GM12878 (cell line): ENCODE data around the gene GAGE1. TPM values are rescaled to one million over a fixed set of nuclear protein-coding genes. Genes with fewer than 3 reads are reported as not detected.

Experiments used
- ATAC-seq: fragments of 200-7000 bp; cut with Tn5 transposase; 3 replicates; pipeline ENCODE4 v1.9.1; 2020; ENCODE audit warnings: mild to moderate bottlenecking, moderate library complexity
- BruUV-seq: library from RNA; stranded (reverse); fragments of 400-500 nt; replicated peaks from 2 replicates; lab custom pipeline; 2021; lab: Mats Ljungman, UMichigan
- CTCF ChIA-PET: fragments of 300-600 bp; sonication (Branson Sonifier 250); formaldehyde crosslinking; extraction: SDS; loops from one replicate; lab custom pipeline; 2021; ENCODE audit warnings: inconsistent platforms; lab: Yijun Ruan, JAX
- POLR2A ChIA-PET: fragments of 350-600 bp; formaldehyde crosslinking; extraction: SDS; loops from one replicate; lab custom pipeline; 2021; ENCODE audit warnings: inconsistent platforms; lab: Charles Lee
- RAD21 ChIA-PET: fragments of 300-600 bp; sonication (Branson Sonifier 250); formaldehyde crosslinking; loops from one replicate; lab custom pipeline; 2023; ENCODE audit warnings: antibody characterized with exemption; ENCODE audit not compliant: unreplicated experiment; lab: Charles Lee
- SMC1A ChIA-PET: fragments of 300-600 bp; sonication (Branson Sonifier 250); formaldehyde crosslinking; loops from one replicate; lab custom pipeline; 2023; ENCODE audit not compliant: unreplicated experiment, uncharacterized antibody; lab: Charles Lee
- DNase-seq: peaks from one replicate; pipeline ENCODE4 v3.0.0-alpha.2; 2011; ENCODE audit warnings: low read depth, low spot score
- FAIRE-seq: peaks from 3 replicates; lab custom pipeline; 2011; peaks lifted over from hg19 to GRCh38; lab: Jason Lieb, UNC
- H2AFZ ChIP-seq: 2 replicates; pipeline ENCODE4 v1.6.0; 2011; ENCODE audit warnings: low read depth, low read length, control low read depth; ENCODE audit not compliant: control insufficient read depth
- H3K27ac ChIP-seq: 2 replicates; pipeline ENCODE4 v1.5.1; 2011; ENCODE audit warnings: control low read depth; ENCODE audit not compliant: control insufficient read depth, insufficient read depth
- H3K27me3 ChIP-seq, 2 experiments: replicated peaks in 1 of 2; 2 replicates each; pipeline versions ENCODE4 v1.6.0 to v1.6.1; 2011; ENCODE audit warnings: low read length in 1 of 2; ENCODE audit not compliant: control insufficient read depth in 2 of 2, insufficient read depth in 2 of 2
- H3K36me3 ChIP-seq, 2 experiments: 2 replicates each; pipeline ENCODE4 v1.5.1; 2011; ENCODE audit warnings: low read length in 1 of 2; ENCODE audit not compliant: control insufficient read depth in 2 of 2, insufficient read depth in 2 of 2
- H3K4me1 ChIP-seq: 2 replicates; pipeline ENCODE4 v1.6.1; 2011; ENCODE audit warnings: mild to moderate bottlenecking, low read length, moderate library complexity, mixed read lengths; ENCODE audit not compliant: control insufficient read depth, insufficient read depth
- H3K4me2 ChIP-seq: 2 replicates; pipeline ENCODE4 v1.6.0; 2011; ENCODE audit warnings: control low read depth; ENCODE audit not compliant: control insufficient read depth, insufficient read depth
- H3K4me3 ChIP-seq: fragments of 200-600 bp; sonication (generic); 2 replicates; pipeline ENCODE4 v1.5.1; 2016
- H3K79me2 ChIP-seq: 2 replicates; pipeline ENCODE4 v1.6.0; 2011; ENCODE audit warnings: low read length; ENCODE audit not compliant: control insufficient read depth, insufficient read depth
- H3K9ac ChIP-seq: 2 replicates; pipeline ENCODE4 v1.8.0; 2011; ENCODE audit warnings: low read length, control low read depth, mixed read lengths; ENCODE audit not compliant: control insufficient read depth, insufficient read depth
- H3K9me3 ChIP-seq: replicated peaks from 3 replicates; pipeline ENCODE4 v1.5.1; 2011; ENCODE audit warnings: mild to moderate bottlenecking, low read length; ENCODE audit not compliant: control insufficient read depth, insufficient read depth
- H4K20me1 ChIP-seq: 2 replicates; pipeline ENCODE4 v1.6.0; 2011; ENCODE audit not compliant: control insufficient read depth, insufficient read depth
- CEBPB ChIP-seq, 2 experiments: fragments of 150-350 bp in 1 of 2; IDR thresholded peaks; 2 replicates each; pipeline ENCODE4 v1.6.1; 2012 to 2014; ENCODE audit warnings: low read depth in 2 of 2, low read length in 2 of 2, borderline replicate concordance in 1 of 2, inconsistent platforms in 1 of 2
- FOXK2 ChIP-seq: fragments of 450-650 bp; IDR thresholded peaks from 2 replicates; pipeline ENCODE4 v1.6.1; 2017; ENCODE audit warnings: mild to moderate bottlenecking, moderate library complexity
- GATAD2B ChIP-seq: fragments of 450-650 bp; conservative IDR thresholded peaks from 2 replicates; pipeline ENCODE4 v1.6.1; 2017; ENCODE audit warnings: low read depth, mild to moderate bottlenecking, moderate library complexity
- IKZF1 ChIP-seq: fragments of 450-650 bp; conservative IDR thresholded peaks from 2 replicates; pipeline ENCODE4 v1.6.1; 2017; ENCODE audit warnings: antibody characterized with exemption, mild to moderate bottlenecking
- NFIC ChIP-seq: IDR thresholded peaks from 2 replicates; pipeline ENCODE4 v1.6.1; 2012; ENCODE audit warnings: low read depth, mild to moderate bottlenecking, inconsistent platforms, low read length, moderate library complexity
- NFYA ChIP-seq: IDR thresholded peaks from 2 replicates; pipeline ENCODE4 v1.6.1; 2011; ENCODE audit warnings: low read depth, mild to moderate bottlenecking, low read length, improper control_type of control experiment, borderline replicate concordance
- NRF1 ChIP-seq: conservative IDR thresholded peaks from 2 replicates; pipeline ENCODE4 v1.6.1; 2011; ENCODE audit warnings: mild to moderate bottlenecking, low read depth, low read length, improper control_type of control experiment
- WGBS: methylation state at CpG from one replicate; pipeline ENCODE4 v1.1.6; 2016; ENCODE audit warnings: low lambda C conversion rate; ENCODE audit not compliant: insufficient replicate concordance, insufficient coverage; ENCODE audit errors: missing lambda C conversion rate; 5-methylcytosine and 5-hydroxymethylcytosine counted together
- in situ Hi-C: fragments of 300-500 bp; cut with MboI; formaldehyde crosslinking; loops from 9 replicates; pipeline ENCODE4 v1.14.3; 2018; ENCODE audit warnings: mixed read lengths
- intact Hi-C: fragments of 100-400 bp; cut with micrococcal nuclease; formaldehyde crosslinking; loops from one replicate; pipeline ENCODE4 v1.14.2; 2022; ENCODE audit not compliant: unreplicated experiment
- polyA plus RNA-seq, 11 experiments: library from polyadenylated mRNA; depleted of rRNA in 4 of 11; unstranded in 6 of 11; stranded (reverse) in 5 of 11; fragments of >200 nt; fragmentation: Nextera tagmentation in 4 of 11; fragmentation: Illumina TruSeq in 1 of 11; extraction: Ambion mirVana in 4 of 11; extraction: Trizol in 1 of 11; gene quantifications; 1 replicate in 1 of 11; 2 replicates in 10 of 11; pipeline versions ENCODE4 v1.2.1 to v1.2.3, GENCODE V29; 2011 to 2016; ENCODE audit warnings: inconsistent platforms in 2 of 11, missing spikeins in 2 of 11, low read depth in 1 of 11
- total RNA-seq, 4 experiments: library from RNA; depleted of rRNA in 3 of 4; stranded (reverse); fragments of >200 nt in 3 of 4; fragmentation: Illumina TruSeq in 1 of 4; extraction: Trizol in 1 of 4; gene quantifications; 2 replicates each; pipeline versions ENCODE4 v1.2.1 to v1.2.3, GENCODE V29; 2013 to 2021
- TF ChIP-seq, protein P1 (sequence below): fragments of 450-650 bp; IDR thresholded peaks from 2 replicates; pipeline ENCODE4 v1.6.1; 2016; ENCODE audit warnings: mild to moderate bottlenecking
- TF ChIP-seq, protein P2 (sequence below): IDR thresholded peaks from 2 replicates; pipeline ENCODE4 v1.6.1; 2011; ENCODE audit warnings: low read depth, mild to moderate bottlenecking, low read length, moderate library complexity, borderline replicate concordance; ENCODE audit errors: extremely low read depth

GAGE1 gene
- total and polyA plus RNA-seq, 10 of the 15 experiments (the other 5 are each of a cell fraction or from before 2014, with no cell fraction given) = 0.05 to 0.16 TPM; not detected in 8

DNA sequence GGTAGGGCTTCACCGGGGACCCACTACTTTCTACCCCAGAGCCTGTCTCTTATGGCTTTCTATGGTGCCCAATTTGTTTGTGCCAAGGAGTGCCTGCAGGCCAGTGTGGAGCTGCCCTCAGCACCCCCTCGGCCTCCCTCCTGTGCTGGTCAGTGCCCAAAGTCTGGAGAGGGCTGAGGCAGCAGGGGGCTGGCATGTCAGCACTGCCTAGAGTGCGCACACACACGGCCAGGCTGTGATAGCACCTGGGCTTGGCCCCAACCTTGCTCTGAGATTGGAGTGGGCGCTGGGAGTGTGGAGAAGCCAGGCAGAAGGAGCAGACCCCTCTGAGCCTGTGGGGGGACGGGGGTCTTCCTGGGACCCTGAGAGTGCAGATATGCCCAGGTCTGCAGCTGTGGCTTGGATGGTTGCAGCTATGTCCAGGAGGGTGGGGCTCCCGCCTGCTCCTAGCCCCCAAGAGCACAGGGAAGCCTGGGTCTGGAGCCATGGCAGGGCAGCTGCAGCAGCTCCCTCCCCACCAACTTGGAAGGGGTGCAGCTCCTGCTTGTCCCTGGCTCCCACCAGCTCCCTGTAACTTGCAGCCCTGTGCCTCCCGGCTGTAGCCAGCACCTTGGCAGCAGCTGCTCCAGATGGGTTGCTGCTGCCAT lies 46.3 kb downstream of the GAGE1 start:
- ChIA-PET RAD21 (no interaction called here), SMC1A (no interaction called here), POLR2A (no interaction called here), CTCF (no interaction called here)
- WGBS = 10% methylated on average over 7 of the region's 8 CpGs
- no peaks in the 10 kb centered on the region for H3K79me2 ChIP-seq
- FAIRE-seq (no peak), DNase-seq (no peak), ATAC-seq (no peak)
- TF ChIP-seq, protein P1, sequence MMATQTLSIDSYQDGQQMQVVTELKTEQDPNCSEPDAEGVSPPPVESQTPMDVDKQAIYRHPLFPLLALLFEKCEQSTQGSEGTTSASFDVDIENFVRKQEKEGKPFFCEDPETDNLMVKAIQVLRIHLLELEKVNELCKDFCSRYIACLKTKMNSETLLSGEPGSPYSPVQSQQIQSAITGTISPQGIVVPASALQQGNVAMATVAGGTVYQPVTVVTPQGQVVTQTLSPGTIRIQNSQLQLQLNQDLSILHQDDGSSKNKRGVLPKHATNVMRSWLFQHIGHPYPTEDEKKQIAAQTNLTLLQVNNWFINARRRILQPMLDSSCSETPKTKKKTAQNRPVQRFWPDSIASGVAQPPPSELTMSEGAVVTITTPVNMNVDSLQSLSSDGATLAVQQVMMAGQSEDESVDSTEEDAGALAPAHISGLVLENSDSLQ = no peak
- TF ChIP-seq IKZF1 = no peak
- TF ChIP-seq NFYA = no peak
- no peak for TF ChIP-seq FOXK2
- TF ChIP-seq NFIC = no peak
- no peak for TF ChIP-seq CEBPB (IDR thresholded peaks at IDR 0.05; ENCODE audit: borderline replicate concordance in 1 of 2, low read depth in 2 of 2, low read length in 2 of 2)
- TF ChIP-seq, protein P2, sequence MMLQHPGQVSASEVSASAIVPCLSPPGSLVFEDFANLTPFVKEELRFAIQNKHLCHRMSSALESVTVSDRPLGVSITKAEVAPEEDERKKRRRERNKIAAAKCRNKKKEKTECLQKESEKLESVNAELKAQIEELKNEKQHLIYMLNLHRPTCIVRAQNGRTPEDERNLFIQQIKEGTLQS = no peak
- no peak for TF ChIP-seq GATAD2B
- no peak for TF ChIP-seq NRF1
- no peak overlapping the region for H3K27ac ChIP-seq
- H3K9me3 ChIP-seq = no peaks in the 10 kb centered on the region
- H3K4me3 ChIP-seq = no peak overlapping the region
- BruUV-seq = no TSS peak
- intact Hi-C loops = no loop called here
- no peaks in the 10 kb centered on the region for H3K4me1 ChIP-seq
- in situ Hi-C loops = no loop called here
- H3K9ac ChIP-seq = no peak overlapping the region
- H3K27me3 ChIP-seq = no peaks in the 10 kb centered on the region
- no peak overlapping the region for H2AFZ ChIP-seq
- H4K20me1 ChIP-seq = no peaks in the 10 kb centered on the region
- H3K36me3 ChIP-seq = no peaks in the 10 kb centered on the region
- no peak overlapping the region for H3K4me2 ChIP-seq
